Osteocyte (in vitro differentiated cells): Measurements from ENCODE around the gene IAPP. TPM values are rescaled to one million over a fixed set of nuclear protein-coding genes. Genes with fewer than 3 reads are reported as not detected.

ENCODE experiments used
- DNase-seq: peaks from one replicate; pipeline ENCODE4 v3.0.0; 2021; ENCODE audit warnings: mixed read lengths; ENCODE audit not compliant: unreplicated experiment; ENCODE audit errors: extremely low spot score
- H3K27ac Mint-ChIP-seq: one replicate; pipeline ENCODE4 v1.8.0; 2021; ENCODE audit warnings: mild to moderate bottlenecking, mixed read lengths; ENCODE audit not compliant: unreplicated experiment
- H3K27me3 Mint-ChIP-seq: one replicate; pipeline ENCODE4 v1.8.0; 2021; ENCODE audit warnings: mixed read lengths; ENCODE audit not compliant: unreplicated experiment
- H3K36me3 Mint-ChIP-seq: one replicate; pipeline ENCODE4 v1.8.0; 2021; ENCODE audit warnings: mixed read lengths; ENCODE audit not compliant: unreplicated experiment
- H3K4me1 Mint-ChIP-seq: one replicate; pipeline ENCODE4 v1.8.0; 2021; ENCODE audit warnings: mixed read lengths; ENCODE audit not compliant: unreplicated experiment
- H3K4me3 Mint-ChIP-seq: one replicate; pipeline ENCODE4 v1.8.0; 2021; ENCODE audit warnings: mild to moderate bottlenecking, moderate library complexity, mixed read lengths; ENCODE audit not compliant: unreplicated experiment
- H3K9me3 Mint-ChIP-seq: one replicate; pipeline ENCODE4 v1.8.0; 2021; ENCODE audit warnings: mixed read lengths; ENCODE audit not compliant: unreplicated experiment
- long read RNA-seq: library from polyadenylated mRNA; unstranded; transcript quantifications from one replicate; pipeline ENCODE4 v2.0.0, GENCODE V29; 2021
- total RNA-seq: library from RNA; stranded (reverse); gene quantifications from 2 replicates; pipeline ENCODE4 v1.2.1, GENCODE V29; 2021
- TF ChIP-seq, protein P1 (sequence below): fragments of 200-600 bp; sonication (generic); IDR thresholded peaks from 2 replicates; pipeline ENCODE4 v1.5.0; 2021; ENCODE audit warnings: antibody characterized with exemption, mild to moderate bottlenecking, moderate library complexity

The IAPP gene
- not detected in 2 replicates for total RNA-seq
- long read RNA-seq, result 0 reads

GRCh38 chr12:21372602-21373001 lies at the start of gene IAPP:
TSS of gene IAPP (plus strand) at chr12:21372902. CDS start at chr12:21373352, 450 bp downstream.
- Mint-ChIP-seq H3K36me3 (no peaks in the 10 kb centered on the region), H3K4me3 (no peak within 1 kb of the TSS), H3K4me1 (peaks cover 20% of the 10 kb centered on the region), H3K27me3 (no peaks in the 10 kb centered on the region), H3K9me3 (no peaks in the 10 kb centered on the region), H3K27ac (no peak within 1 kb of the TSS)
- TF ChIP-seq, protein P1, sequence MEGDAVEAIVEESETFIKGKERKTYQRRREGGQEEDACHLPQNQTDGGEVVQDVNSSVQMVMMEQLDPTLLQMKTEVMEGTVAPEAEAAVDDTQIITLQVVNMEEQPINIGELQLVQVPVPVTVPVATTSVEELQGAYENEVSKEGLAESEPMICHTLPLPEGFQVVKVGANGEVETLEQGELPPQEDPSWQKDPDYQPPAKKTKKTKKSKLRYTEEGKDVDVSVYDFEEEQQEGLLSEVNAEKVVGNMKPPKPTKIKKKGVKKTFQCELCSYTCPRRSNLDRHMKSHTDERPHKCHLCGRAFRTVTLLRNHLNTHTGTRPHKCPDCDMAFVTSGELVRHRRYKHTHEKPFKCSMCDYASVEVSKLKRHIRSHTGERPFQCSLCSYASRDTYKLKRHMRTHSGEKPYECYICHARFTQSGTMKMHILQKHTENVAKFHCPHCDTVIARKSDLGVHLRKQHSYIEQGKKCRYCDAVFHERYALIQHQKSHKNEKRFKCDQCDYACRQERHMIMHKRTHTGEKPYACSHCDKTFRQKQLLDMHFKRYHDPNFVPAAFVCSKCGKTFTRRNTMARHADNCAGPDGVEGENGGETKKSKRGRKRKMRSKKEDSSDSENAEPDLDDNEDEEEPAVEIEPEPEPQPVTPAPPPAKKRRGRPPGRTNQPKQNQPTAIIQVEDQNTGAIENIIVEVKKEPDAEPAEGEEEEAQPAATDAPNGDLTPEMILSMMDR, result no peak
- DNase-seq, result no peak

DNA sequence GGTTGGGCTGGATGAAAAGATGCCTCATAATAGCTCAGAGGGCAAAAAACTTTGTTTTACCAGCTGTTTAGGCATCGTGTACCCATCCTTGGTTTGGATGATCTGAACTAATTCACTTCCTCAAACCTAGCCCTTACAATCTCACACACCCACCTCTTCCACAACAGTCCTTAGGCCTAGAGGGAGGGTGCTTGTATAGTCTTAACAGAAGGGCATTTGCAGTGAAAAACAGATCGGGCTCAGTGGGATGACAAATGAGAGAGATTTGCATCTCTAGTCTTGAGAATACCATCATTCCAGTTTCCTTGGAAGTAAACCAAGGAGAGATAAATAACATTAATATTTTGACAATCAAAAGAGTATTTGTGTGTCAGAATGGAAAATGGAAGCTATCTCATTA lies 49.0 kb upstream of the IAPP start:
- DNase-seq, result no peak
- Mint-ChIP-seq H3K36me3 (peaks cover 8% of the 10 kb centered on the region), H3K27me3 (no peaks in the 10 kb centered on the region), H3K9me3 (peaks cover 7% of the 10 kb centered on the region), H3K4me1 (no peaks in the 10 kb centered on the region), H3K27ac (no peak overlapping the region), H3K4me3 (no peak overlapping the region)
- TF ChIP-seq, protein P1, result no peak

DNA sequence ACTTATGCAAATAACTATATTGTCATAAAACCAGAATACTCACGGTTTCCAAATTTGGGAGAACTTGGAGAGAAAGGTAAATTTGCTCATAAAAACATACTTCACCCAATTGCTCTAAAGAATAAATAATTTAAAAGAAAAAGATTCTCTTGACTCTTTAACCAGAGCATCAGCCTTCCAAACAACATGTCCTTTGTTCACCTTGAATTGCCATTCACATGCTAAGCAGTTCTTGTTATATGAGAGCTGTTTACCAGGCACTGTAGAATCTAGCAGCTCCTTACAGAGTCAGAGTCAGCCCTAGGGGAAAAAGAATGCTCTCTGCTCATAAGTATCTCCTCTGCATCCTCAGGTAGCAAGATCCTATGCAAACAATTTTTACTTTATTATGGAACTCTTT lies 48.2 kb upstream of the IAPP start:
- Mint-ChIP-seq H3K4me3 (no peak overlapping the region), H3K27me3 (no peaks in the 10 kb centered on the region), H3K9me3 (peaks cover 12% of the 10 kb centered on the region), H3K4me1 (no peaks in the 10 kb centered on the region), H3K27ac (no peak overlapping the region), H3K36me3 (peaks cover 8% of the 10 kb centered on the region)
- TF ChIP-seq, protein P1, result no peak
- no peak for DNase-seq

GRCh38 chr12:21328578-21328977 lies 44.1 kb upstream of the IAPP start:
- no peaks in the 10 kb centered on the region for H3K4me1 Mint-ChIP-seq
- TF ChIP-seq, protein P1, result no peak

GRCh38 chr12:21330682-21331253 lies 41.9 kb upstream of the IAPP start:
- H3K36me3 Mint-ChIP-seq, result peaks cover 8% of the 10 kb centered on the region
- no peak overlapping the region for H3K27ac Mint-ChIP-seq

More at GRCh38 chr12:21328578-21328977, 44.1 kb upstream of the IAPP start:
- Mint-ChIP-seq H3K36me3 (peaks cover 8% of the 10 kb centered on the region), H3K27me3 (no peaks in the 10 kb centered on the region), H3K27ac (no peak overlapping the region), H3K4me3 (no peak overlapping the region), H3K9me3 (peaks cover 29% of the 10 kb centered on the region)
- DNase-seq, result no peak

More at GRCh38 chr12:21330682-21331253, 41.9 kb upstream of the IAPP start:
- Mint-ChIP-seq H3K27me3 (no peaks in the 10 kb centered on the region), H3K4me1 (peaks cover 9% of the 10 kb centered on the region), H3K4me3 (no peak overlapping the region), H3K9me3 (peaks cover 29% of the 10 kb centered on the region)
- no peak for DNase-seq
- TF ChIP-seq, protein P1, result no peak
